Measurements from ENCODE around the gene PARP1. TPM values are rescaled to one million over a fixed set of nuclear protein-coding genes. Genes with fewer than 3 reads are reported as not detected.
"Not testable (repeated sequence)": the region's sequence is repeated elsewhere in the genome, so short reads cannot be mapped to it uniquely, and the experiment has no call there.

Gene PARP1
- total and polyA plus RNA-seq, 12 donors = 15.3 to 150 (median 70.6) TPM

- no peak overlapping the region for H3K27ac ChIP-seq
- intact Hi-C loops (cut with DNase I) = no loop called here
- WGBS, 4 donors = 58 to 66% (median 62%) methylated on average over 17 to 18 of the region's 18 CpGs
- H3K4me1 ChIP-seq (replicated peaks in 1 of 2) = no peaks in the 10 kb centered on the region
- TF ChIP-seq POLR2A (IDR thresholded peaks at IDR 0.05) (no peak), CTCF (IDR thresholded peaks at IDR 0.05) (no peak)
- no peak for DNase-seq
- no peaks in the 10 kb centered on the region for H3K36me3 ChIP-seq (replicated peaks in 1 of 2)
- no peaks in the 10 kb centered on the region for H3K27me3 ChIP-seq
- no peaks in the 10 kb centered on the region for H3K9me3 ChIP-seq (replicated peaks in 1 of 3)
- no peak overlapping the region for H3K4me3 ChIP-seq
Observed at GRCh38 chr1:226349801-226350518, 57.9 kb downstream of the PARP1 start.

- no peaks in the 10 kb centered on the region for H3K9me3 ChIP-seq (replicated peaks in 1 of 3)
- WGBS, 4 donors = 81 to 86% (median 83%) methylated on average over 10 to 11 of the region's 11 CpGs
- no peaks in the 10 kb centered on the region for H3K27me3 ChIP-seq
- no peaks in the 10 kb centered on the region for H3K4me1 ChIP-seq (replicated peaks in 1 of 2)
- TF ChIP-seq POLR2A (IDR thresholded peaks at IDR 0.05) (no peak), CTCF (IDR thresholded peaks at IDR 0.05) (no peak)
- no peak overlapping the region for H3K4me3 ChIP-seq
- intact Hi-C loops (cut with DNase I) = no loop called here
- H3K27ac ChIP-seq = no peak overlapping the region
- H3K36me3 ChIP-seq (replicated peaks in 1 of 2) = no peaks in the 10 kb centered on the region
- no peak for DNase-seq
Observed at GRCh38 chr1:226349081-226349480, 58.8 kb downstream of the PARP1 start.

- DNase-seq = no peak
- no peaks in the 10 kb centered on the region for H3K9me3 ChIP-seq (replicated peaks in 1 of 3)
- H3K4me1 ChIP-seq (replicated peaks in 1 of 2) = no peaks in the 10 kb centered on the region
- WGBS, 4 donors = 64 to 75% (median 69%) methylated on average over 8 of the region's 8 CpGs
- intact Hi-C loops (cut with DNase I) = no loop called here
- no peaks in the 10 kb centered on the region for H3K36me3 ChIP-seq (replicated peaks in 1 of 2)
- TF ChIP-seq POLR2A (IDR thresholded peaks at IDR 0.05) (no peak), CTCF (IDR thresholded peaks at IDR 0.05) (no peak)
- no peak overlapping the region for H3K27ac ChIP-seq
- H3K27me3 ChIP-seq = no peaks in the 10 kb centered on the region
- H3K4me3 ChIP-seq = no peak overlapping the region
Observed at GRCh38 chr1:226344441-226345259, 63.2 kb downstream of the PARP1 start.

GRCh38 chr1:226342656-226343055 is 65.2 kb downstream of the PARP1 start:
- TF ChIP-seq CTCF (IDR thresholded peaks at IDR 0.05) (no peak), POLR2A (IDR thresholded peaks at IDR 0.05) (no peak)
- Histone ChIP-seq H3K4me1 (replicated peaks in 1 of 2) (no peaks in the 10 kb centered on the region), H3K27ac (no peak overlapping the region), H3K27me3 (no peaks in the 10 kb centered on the region), H3K36me3 (replicated peaks in 1 of 2) (no peaks in the 10 kb centered on the region), H3K9me3 (replicated peaks in 1 of 3) (no peaks in the 10 kb centered on the region), H3K4me3 (no peak overlapping the region)
- intact Hi-C loops (cut with DNase I) = no loop called here
- WGBS, 4 donors = 57 to 75% (median 67%) methylated on average over 2 of the region's 2 CpGs
- no peak for DNase-seq

- H3K27me3 ChIP-seq; DNase-seq; H3K9me3 ChIP-seq (replicated peaks in 1 of 3); H3K4me3 ChIP-seq; H3K4me1 ChIP-seq (replicated peaks in 1 of 2); intact Hi-C loops (cut with DNase I); H3K36me3 ChIP-seq (replicated peaks in 1 of 2); H3K27ac ChIP-seq: not testable (repeated sequence)
- 74 to 90% (median 85%) methylated on average over 3 of the region's 3 CpGs for WGBS, 4 donors
Observed at GRCh38 chr1:226340111-226340510, 67.8 kb downstream of the PARP1 start.
